Measurements from ENCODE around the gene NEUROD2.

- TF ChIP-seq CTCF (IDR thresholded peaks at IDR 0.05) (no peak), POLR2A (IDR thresholded peaks at IDR 0.05) (no peak)
Measured at GRCh38 chr17:39635614-39636176, 28.0 kb upstream of the NEUROD2 start.

All from thyroid gland (tissue), 4 donors.